ENCODE data around the gene ZNF346.

ZNF346 gene

GRCh38 chr5:177124486-177124991, 102.0 kb downstream of the ZNF346 start:
- TF ChIP-seq YY1 (IDR thresholded peaks at IDR 0.05; ENCODE audit: low read depth) (no peak), NFIC (IDR thresholded peaks at IDR 0.05) (no peak), ZBTB7A (IDR thresholded peaks at IDR 0.05; ENCODE audit: low read depth) (no peak), RAD21 (IDR thresholded peaks at IDR 0.05; ENCODE audit: low read depth) (no peak), CREB1 (IDR thresholded peaks at IDR 0.05; ENCODE audit: low read depth) (no peak), TEAD4 (IDR thresholded peaks at IDR 0.05) (no peak)
- TF ChIP-seq, protein P1, sequence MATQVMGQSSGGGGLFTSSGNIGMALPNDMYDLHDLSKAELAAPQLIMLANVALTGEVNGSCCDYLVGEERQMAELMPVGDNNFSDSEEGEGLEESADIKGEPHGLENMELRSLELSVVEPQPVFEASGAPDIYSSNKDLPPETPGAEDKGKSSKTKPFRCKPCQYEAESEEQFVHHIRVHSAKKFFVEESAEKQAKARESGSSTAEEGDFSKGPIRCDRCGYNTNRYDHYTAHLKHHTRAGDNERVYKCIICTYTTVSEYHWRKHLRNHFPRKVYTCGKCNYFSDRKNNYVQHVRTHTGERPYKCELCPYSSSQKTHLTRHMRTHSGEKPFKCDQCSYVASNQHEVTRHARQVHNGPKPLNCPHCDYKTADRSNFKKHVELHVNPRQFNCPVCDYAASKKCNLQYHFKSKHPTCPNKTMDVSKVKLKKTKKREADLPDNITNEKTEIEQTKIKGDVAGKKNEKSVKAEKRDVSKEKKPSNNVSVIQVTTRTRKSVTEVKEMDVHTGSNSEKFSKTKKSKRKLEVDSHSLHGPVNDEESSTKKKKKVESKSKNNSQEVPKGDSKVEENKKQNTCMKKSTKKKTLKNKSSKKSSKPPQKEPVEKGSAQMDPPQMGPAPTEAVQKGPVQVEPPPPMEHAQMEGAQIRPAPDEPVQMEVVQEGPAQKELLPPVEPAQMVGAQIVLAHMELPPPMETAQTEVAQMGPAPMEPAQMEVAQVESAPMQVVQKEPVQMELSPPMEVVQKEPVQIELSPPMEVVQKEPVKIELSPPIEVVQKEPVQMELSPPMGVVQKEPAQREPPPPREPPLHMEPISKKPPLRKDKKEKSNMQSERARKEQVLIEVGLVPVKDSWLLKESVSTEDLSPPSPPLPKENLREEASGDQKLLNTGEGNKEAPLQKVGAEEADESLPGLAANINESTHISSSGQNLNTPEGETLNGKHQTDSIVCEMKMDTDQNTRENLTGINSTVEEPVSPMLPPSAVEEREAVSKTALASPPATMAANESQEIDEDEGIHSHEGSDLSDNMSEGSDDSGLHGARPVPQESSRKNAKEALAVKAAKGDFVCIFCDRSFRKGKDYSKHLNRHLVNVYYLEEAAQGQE (IDR thresholded peaks at IDR 0.05; ENCODE audit: low read depth), result no peak

DNA sequence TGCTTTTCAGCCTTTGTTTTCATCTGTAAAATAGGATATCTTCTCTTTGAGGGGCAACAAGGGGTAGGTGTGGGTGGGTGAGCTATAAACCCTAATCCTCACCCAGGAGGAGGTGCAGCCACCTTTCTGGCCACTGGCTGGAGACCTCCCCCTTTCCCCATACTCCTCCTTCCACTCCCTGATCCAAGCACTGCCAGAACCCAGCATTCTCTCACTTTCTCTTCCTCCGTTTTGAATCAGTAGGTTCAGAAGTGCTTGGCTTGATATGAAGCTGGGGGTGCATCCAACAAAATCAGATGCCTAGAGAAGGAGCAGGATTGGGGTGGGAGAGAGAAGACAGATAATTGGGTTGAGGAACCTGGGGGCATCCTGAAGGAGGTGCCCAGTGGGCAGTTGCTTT, 104.3 kb downstream of the ZNF346 start:
- TF ChIP-seq RAD21 (IDR thresholded peaks at IDR 0.05; ENCODE audit: low read depth) (no peak), ZBTB7A (IDR thresholded peaks at IDR 0.05; ENCODE audit: low read depth) (no peak), EP300 (IDR thresholded peaks at IDR 0.05; ENCODE audit: borderline replicate concordance) (no peak), CREB1 (IDR thresholded peaks at IDR 0.05; ENCODE audit: low read depth) (no peak), TEAD4 (IDR thresholded peaks at IDR 0.05) (no peak), FOXM1 (IDR thresholded peaks at IDR 0.05; ENCODE audit: borderline replicate concordance, low read depth) (no peak), TAF1 (IDR thresholded peaks at IDR 0.05; ENCODE audit: low read depth) (no peak), NFIC (IDR thresholded peaks at IDR 0.05) (no peak), CEBPB (IDR thresholded peaks at IDR 0.05) (no peak), TCF12 (IDR thresholded peaks at IDR 0.05; ENCODE audit: low read depth) (no peak), EGR1 (IDR thresholded peaks at IDR 0.05) (no peak), YY1 (IDR thresholded peaks at IDR 0.05; ENCODE audit: low read depth) (no peak)
- TF ChIP-seq, protein P1 (IDR thresholded peaks at IDR 0.05; ENCODE audit: low read depth), result no peak
- TF ChIP-seq, protein P2, sequence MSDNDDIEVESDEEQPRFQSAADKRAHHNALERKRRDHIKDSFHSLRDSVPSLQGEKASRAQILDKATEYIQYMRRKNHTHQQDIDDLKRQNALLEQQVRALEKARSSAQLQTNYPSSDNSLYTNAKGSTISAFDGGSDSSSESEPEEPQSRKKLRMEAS (IDR thresholded peaks at IDR 0.05), result no peak
- TF ChIP-seq, protein P3, sequence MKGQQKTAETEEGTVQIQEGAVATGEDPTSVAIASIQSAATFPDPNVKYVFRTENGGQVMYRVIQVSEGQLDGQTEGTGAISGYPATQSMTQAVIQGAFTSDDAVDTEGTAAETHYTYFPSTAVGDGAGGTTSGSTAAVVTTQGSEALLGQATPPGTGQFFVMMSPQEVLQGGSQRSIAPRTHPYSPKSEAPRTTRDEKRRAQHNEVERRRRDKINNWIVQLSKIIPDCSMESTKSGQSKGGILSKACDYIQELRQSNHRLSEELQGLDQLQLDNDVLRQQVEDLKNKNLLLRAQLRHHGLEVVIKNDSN (IDR thresholded peaks at IDR 0.05), result no peak

- no peak for TF ChIP-seq EGR1 (IDR thresholded peaks at IDR 0.05)
- TF ChIP-seq CEBPB (IDR thresholded peaks at IDR 0.05), result no peak
- no peak for TF ChIP-seq NFIC (IDR thresholded peaks at IDR 0.05)
- TF ChIP-seq TAF1 (IDR thresholded peaks at IDR 0.05; ENCODE audit: low read depth), result no peak
- TF ChIP-seq, protein P3 (IDR thresholded peaks at IDR 0.05), result no peak
- TF ChIP-seq EP300 (IDR thresholded peaks at IDR 0.05; ENCODE audit: borderline replicate concordance), result no peak
- no peak for TF ChIP-seq TCF12 (IDR thresholded peaks at IDR 0.05; ENCODE audit: low read depth)
Observed at GRCh38 chr5:177128551-177128981, 106.1 kb downstream of the ZNF346 start.

DNA sequence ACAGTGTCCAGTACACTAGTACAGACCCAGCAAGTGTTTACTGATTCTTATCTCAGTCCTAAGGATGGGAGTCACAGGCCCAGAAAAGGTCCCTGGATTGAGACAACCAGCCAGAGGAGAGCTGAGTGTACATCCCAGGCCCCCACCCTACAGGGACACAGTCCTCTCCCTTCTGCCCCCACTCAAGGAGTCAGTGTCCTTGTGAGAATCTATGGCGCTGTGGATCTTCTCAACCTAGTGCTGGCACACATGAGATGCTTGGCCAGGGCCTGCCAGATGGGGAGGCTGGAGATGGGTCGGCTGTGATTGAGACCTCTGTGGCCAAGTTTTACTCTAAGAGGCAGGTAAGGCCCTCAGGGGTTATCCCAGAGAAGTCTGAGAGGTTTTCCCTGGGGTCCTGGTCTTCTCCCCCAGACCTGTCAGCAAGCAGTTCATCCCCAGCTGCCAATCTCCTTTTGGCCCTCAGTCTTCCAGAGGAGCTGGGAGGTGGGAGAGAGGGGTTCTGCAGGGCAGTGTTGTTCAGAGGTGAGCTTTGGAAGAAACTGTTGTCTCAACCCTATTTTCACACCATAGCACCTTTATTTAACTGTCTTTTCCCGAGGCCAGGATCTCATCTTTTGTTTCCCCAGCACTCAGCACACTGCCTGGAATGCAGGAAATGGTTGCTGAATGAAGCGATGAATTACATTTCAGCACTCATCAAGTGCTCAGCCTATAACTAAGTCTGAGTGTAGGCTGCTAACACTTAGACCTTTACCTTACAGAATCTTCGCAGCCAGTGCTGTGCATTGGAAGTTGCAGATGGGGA, 107.9 kb downstream of the ZNF346 start:
- TF ChIP-seq YY1 (IDR thresholded peaks at IDR 0.05; ENCODE audit: low read depth), result no peak
- no peak for TF ChIP-seq EP300 (IDR thresholded peaks at IDR 0.05; ENCODE audit: borderline replicate concordance)
- TF ChIP-seq, protein P1 (IDR thresholded peaks at IDR 0.05; ENCODE audit: low read depth), result no peak
- peak; percentile 37; the same call in 1 of the 2 replicates for TF ChIP-seq TEAD4 (IDR thresholded peaks at IDR 0.05)
- no peak for TF ChIP-seq RAD21 (IDR thresholded peaks at IDR 0.05; ENCODE audit: low read depth)
